Measurements from ENCODE around the gene PEX6.

DNA sequence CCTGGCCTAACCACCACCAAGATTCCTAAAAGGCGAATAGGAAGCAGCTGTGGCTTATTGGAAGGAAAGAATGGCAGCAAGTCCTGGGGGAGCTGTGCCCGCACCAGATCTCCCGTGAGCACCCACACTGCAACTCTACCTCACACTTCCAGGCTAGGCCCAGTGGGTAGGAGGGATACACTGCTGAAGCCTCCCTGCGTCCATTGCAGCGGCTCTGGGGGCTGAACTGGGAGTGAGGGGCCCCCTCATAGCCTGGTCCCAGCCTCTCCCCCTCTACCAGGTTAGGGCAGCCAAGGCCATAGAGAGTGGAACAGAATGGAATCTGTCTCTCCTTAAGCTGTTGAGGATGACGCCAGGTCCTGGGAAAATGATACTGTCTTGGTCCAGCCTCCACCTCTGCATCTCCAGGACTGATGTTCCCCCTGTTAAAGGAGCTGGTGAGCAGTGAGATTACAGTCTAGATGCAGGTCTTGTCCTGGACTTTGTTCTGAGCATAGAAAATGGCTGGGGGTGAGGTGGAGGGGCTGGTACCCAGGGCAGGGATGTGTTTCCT lies 38.4 kb downstream of the PEX6 start:
- TF ChIP-seq, protein P1, sequence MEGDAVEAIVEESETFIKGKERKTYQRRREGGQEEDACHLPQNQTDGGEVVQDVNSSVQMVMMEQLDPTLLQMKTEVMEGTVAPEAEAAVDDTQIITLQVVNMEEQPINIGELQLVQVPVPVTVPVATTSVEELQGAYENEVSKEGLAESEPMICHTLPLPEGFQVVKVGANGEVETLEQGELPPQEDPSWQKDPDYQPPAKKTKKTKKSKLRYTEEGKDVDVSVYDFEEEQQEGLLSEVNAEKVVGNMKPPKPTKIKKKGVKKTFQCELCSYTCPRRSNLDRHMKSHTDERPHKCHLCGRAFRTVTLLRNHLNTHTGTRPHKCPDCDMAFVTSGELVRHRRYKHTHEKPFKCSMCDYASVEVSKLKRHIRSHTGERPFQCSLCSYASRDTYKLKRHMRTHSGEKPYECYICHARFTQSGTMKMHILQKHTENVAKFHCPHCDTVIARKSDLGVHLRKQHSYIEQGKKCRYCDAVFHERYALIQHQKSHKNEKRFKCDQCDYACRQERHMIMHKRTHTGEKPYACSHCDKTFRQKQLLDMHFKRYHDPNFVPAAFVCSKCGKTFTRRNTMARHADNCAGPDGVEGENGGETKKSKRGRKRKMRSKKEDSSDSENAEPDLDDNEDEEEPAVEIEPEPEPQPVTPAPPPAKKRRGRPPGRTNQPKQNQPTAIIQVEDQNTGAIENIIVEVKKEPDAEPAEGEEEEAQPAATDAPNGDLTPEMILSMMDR (conservative IDR thresholded peaks at IDR 0.05; ENCODE audit: low read length), result no peak
- TF ChIP-seq EZH2phosphoT487 (IDR thresholded peaks at IDR 0.05; ENCODE audit: borderline replicate concordance), result no peak

All from Loucy (cell line).